Liver (tissue), 3 donors: Measurements from ENCODE around the gene PLXNA2.

ENCODE experiments used
- CTCF ChIP-seq: fragments of 150-350 bp; IDR thresholded peaks from 2 replicates; pipeline ENCODE4 v1.5.1; 2017; ENCODE audit warnings: improper control_type of control experiment, low read depth, low read length; ENCODE audit not compliant: missing input control
- SP1 ChIP-seq: IDR thresholded peaks from 2 replicates; pipeline ENCODE4 v1.6.1; 2018; ENCODE audit warnings: antibody characterized with exemption, mild to moderate bottlenecking
- TAF1 ChIP-seq: conservative IDR thresholded peaks from 2 replicates; pipeline ENCODE4 v1.6.1; 2016; ENCODE audit warnings: antibody characterized with exemption, mild to moderate bottlenecking
- ZBTB33 ChIP-seq: IDR thresholded peaks from 2 replicates; pipeline ENCODE4 v1.6.1; 2016; ENCODE audit warnings: antibody characterized with exemption
- TF ChIP-seq, protein P1 (sequence below): IDR thresholded peaks from 2 replicates; pipeline ENCODE4 v1.6.1; 2016; ENCODE audit warnings: antibody characterized with exemption
- donor health status: healthy.
- donor health status: healthy.

- TF ChIP-seq CTCF: no peak
- TF ChIP-seq, protein P1, sequence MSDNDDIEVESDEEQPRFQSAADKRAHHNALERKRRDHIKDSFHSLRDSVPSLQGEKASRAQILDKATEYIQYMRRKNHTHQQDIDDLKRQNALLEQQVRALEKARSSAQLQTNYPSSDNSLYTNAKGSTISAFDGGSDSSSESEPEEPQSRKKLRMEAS: no peak
- no peak for TF ChIP-seq TAF1
- no peak for TF ChIP-seq SP1
- TF ChIP-seq ZBTB33: no peak
Measured at GRCh38 chr1:208036918-208037766, 207.0 kb downstream of the PLXNA2 start.
